HUDEP-2 (cell line): ENCODE results near the gene NUP50.
A peak's percentile ranks its signal among the peaks of the same experiment; 100 is the strongest.

ENCODE experiments used
- DNase-seq, 76 experiments: peaks; one replicate each; lab custom pipeline; 2025; ENCODE audit not compliant: unreplicated experiment in 76 of 76; lab: John Stamatoyannopoulos, UW

Gene NUP50

DNA sequence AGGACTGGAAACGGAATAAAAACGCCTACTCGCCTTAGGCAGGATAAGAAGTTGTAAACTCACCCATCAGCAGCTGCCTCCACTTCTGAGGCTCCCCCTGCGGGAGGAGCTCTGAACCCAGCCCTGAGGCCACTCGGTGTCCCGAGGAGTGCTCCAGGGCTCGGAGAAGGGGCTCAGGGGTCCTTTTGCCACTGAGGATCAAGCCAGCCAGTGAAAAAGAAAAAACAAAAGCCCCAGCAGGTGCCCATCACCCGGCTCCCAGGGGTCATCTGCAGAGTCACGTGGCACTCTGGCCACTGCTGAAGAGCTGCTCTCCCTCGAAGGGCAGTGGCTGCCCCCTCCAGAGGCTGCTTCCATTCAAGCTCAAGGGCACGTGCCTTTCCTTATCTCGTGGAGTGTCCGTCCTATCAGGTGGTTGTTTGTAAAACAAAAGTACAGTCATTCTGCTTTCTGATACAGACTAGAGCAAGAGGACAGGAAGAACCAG is 29.0 kb downstream of the NUP50 start:
- DNase-seq, result peak in 31 of 76 experiments; percentile 4 to 52 (median 25)

DNA sequence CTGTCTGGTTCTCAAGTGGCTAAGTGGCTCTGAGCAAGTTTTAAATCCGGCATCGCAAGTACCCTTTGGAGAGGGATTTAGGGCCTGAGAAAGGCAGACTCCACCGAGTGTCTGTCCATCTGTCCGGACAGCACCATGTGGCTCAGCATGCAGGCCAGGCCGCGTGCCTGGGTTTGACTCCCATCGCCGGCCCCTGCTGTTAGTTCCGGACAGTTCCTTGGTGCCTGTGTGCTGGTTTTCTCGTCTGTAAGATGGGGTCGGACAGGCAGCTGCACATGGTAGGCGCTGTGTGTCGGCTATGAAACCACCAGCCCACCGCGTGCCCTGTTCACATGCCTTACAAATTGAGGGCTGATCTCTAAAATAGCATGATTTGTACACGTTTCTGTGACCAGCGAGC is 31.0 kb downstream of the NUP50 start:
- no peak for DNase-seq

DNA sequence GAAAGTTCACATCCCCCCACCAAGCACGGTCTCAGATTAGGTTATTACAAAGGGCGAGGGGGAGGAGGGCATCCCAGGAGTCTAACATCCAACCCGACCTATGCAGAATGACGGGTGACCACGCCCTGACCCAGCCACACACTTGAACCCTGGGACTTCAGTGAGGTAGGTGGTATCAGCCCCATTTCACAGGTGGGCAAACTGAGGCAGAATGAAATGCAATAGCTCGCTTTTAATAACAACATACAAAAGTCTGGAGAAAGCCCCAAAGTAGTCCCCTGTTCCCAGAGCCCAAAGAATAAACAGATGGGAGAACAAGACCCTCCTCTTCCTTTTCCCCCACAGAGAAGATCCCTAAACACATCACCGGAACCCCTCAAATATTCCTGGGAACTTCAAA is 31.9 kb downstream of the NUP50 start:
- DNase-seq, result no peak

GRCh38 chr22:45196308-45196707 is 32.6 kb downstream of the NUP50 start:
- DNase-seq, result no peak

GRCh38 chr22:45196926-45197605 is 33.3 kb downstream of the NUP50 start:
- DNase-seq, result no peak

GRCh38 chr22:45197606-45198462 is 34.1 kb downstream of the NUP50 start:
- DNase-seq, result no peak

DNA sequence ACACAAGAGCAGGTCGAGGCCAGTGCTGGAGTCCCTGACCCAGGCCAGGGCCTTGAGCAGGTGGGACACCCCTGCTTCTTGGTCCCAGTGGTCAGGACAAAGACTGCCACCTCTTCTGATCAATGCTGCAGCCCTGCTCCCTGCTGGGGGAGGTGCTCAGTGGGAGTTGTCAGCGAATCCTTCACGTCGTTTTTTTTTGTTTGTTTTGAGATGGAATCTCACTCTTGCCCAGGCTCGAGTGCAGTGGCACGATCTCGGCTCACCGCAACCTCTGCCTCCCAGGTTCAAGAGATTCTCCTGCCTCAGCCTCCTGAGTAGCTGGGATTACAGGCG is 34.7 kb downstream of the NUP50 start:
- no peak for DNase-seq

DNA sequence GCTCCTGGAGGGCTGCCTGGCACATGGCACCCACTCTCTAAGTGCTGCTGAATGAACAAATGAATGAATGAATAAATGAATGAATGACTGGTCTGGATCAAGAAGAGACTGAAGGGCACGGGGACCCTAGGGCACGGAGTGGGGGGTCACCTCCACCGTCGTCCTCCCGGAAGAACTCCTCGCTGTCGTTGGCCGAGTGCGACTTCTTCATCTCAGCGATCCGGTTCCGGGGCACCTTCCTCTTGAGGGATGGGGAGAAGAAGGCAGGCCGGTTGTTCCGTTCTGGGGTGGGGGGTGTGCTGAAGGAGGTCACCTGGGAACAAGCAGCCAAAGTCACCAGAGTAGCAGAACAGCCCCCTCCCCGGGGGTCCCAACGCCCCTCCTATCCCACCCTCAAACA is 36.0 kb downstream of the NUP50 start:
- DNase-seq, result no peak

DNA sequence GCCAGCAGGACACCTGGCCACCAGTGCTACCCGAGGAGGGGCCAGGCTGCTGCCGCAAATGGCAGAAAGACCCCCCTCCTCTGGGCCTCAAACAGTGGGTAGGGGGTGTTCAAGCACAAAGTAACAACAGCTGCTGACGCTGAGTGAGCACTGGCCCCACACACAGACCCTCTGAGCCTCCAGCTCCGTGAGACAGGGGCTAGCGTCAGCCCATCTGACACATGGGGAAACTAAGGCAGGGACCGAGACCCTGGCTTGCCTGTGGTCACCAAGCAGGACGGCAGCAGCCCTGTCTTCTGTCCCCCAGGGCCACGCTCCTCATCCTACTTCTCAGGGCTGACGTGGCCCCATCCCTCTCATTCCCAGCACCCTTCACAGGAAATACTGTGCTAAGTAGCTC is 36.5 kb downstream of the NUP50 start:
- DNase-seq, result no peak

DNA sequence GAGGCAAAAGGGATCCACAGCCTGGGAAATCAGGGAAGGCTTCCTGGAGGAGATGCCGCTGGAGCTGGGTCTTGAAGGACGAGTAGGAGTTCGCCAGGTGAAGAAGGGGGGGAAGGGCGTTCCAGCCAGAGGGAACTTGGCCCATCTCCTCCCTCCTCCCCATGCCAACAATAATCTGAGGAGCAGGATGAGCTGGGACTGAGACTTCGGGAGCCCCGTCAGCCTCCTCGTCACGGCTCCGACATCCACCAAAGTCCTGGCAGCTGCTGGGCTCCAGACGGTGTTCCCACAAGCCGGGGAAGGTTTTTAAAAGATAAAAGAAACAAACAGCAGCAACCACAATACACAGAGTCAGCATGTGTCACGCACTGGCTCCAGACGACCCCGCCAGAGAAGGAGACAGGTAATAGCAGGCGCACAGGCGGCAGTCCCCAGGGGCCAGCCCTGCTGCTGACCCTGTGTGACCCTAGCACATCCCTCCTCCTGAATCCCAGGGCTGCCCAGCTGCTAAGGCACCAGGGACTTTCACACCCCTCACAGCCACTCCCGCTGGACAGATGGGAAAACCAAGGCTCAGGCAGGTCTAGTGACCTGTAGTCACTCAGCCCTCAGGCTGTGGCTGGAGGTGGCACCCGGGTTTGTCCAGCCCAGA is 37.3 kb downstream of the NUP50 start:
- DNase-seq, result no peak

- no peak for DNase-seq
Measured at GRCh38 chr22:45201678-45202332, 38.1 kb downstream of the NUP50 start.

DNA sequence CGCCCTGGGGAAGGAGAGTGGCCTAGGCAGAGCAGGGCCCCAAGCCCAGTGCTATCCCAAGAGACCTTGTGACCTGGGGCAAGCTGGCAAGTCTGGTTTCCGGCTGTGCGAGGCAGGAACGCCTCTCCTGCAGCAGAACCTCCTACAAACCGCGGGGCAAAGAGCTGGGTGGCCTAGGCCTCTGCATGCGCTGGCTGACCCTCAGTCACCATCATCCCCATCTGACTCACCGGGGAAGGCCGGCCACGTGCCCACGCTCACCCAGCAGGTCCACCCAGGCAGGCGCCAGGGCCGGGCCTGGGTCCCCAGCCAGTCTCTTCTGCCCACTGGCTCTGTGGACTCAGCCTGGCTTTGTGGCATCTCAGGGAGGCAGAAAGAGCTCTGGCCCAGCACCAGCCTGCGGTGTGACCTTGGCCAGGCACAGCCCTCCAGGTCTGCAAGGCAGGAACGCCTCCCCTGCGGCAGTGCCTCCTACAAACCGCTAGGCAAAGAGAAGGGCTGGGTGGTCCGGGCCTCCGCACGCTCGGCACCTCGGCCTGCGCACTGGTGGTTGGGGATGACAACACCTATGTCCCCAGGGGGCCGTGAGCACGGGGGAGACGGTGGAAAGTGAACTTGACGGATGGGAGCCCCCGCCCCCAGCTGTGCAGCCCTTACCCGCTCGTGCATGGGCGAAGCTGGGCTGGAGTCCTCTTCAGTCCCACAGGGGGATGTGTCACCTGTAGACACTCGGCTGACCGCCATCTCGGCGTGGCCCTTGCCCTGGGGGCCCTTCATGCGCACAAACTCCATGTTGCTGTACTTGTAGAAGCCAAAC is 38.8 kb downstream of the NUP50 start:
- no peak for DNase-seq

GRCh38 chr22:45203150-45203951 is 39.6 kb downstream of the NUP50 start:
- no peak for DNase-seq

DNA sequence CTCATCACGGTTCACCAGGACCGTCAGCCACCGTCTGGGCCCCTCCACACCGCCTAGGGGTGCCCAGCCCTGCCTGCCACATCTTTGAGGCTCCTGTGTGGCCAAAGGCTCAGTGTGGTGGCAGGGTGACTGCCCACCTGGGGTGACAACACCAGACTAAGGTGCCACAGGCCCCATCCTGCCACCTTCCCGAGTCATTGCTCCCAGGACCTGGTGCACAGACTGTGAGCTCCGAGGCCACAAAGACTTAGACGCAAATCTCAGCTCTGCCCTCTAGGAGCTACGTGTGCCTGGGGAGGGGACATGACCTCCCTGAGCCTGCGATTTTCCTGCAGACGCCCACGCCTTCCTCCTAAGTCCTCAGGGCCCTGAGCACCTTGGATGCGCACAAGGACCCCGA is 40.5 kb downstream of the NUP50 start:
- no peak for DNase-seq

- no peak for DNase-seq
Measured at GRCh38 chr22:45204819-45205218, 41.1 kb downstream of the NUP50 start.

DNA sequence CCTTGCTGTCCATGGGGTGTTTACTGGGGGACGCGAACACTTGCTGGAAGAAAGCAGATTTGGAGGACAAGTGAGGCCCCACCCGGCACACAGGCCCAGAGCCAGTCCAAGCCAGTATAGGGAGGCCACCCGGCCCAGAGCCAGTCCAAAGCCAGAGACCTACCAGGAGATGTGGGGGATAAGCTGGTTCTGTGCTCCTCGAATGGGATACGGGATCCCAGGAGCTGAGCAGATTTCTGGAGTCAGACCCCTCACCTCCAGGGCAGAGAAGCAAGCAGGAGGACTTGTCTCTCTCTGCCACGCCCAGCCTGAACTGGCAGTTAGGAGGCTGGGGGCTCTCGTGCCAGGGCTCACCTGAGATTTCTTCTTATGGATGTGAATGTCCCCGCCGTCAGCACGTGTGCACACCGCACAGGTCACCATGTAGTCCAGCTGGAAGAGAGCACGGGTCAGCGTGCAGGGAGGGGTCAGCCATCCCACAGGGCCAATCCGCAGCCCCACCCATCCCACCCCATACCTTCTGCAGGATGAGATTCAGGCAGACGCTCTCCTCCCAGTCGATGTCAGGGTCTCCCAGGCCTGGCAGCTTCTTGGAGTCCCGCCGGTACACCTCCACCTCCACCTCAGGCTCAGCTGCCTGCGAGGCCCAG is 41.7 kb downstream of the NUP50 start:
- no peak for DNase-seq

DNA sequence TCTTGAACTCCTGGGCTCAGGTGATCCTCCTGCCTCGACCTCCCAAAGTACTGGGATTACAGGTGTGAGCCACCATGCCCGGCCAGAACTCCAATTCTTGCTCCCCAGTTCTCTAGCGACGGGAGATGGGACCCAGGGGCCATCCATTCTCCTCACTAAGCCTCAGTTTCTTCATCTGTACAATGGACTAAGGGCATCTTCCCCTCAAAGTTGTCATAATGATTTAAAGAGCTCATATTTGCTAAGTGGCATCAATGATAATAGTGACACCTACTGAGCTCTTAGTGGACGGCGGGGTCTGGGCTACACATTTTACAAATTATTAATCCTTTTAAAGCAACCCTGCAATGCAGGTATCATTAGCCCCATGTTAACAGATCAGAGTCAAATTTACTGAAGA is 42.5 kb downstream of the NUP50 start:
- DNase-seq, result no peak

DNA sequence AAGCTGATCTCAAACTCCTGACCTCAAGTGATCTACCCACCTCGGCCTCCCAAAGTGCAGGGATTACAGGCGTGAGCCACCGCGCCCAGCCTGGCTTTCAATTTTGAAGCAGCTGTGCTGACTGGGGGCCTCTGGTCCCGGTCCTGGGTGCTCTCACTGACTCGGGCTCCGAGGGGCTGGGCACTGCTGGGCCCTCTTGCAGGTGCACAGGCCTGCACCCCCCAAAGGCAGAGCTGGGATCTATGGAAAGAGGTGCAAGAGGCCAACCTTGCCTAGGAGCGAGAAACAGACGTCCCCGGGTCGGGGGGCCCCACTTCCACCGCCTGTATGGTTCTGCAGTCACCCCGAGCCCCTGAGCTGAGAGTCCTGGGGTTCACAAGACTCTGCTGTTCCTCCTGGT is 43.8 kb downstream of the NUP50 start:
- DNase-seq, result no peak
